ENCODE results near the gene PDE6B.

Gene PDE6B

DNA sequence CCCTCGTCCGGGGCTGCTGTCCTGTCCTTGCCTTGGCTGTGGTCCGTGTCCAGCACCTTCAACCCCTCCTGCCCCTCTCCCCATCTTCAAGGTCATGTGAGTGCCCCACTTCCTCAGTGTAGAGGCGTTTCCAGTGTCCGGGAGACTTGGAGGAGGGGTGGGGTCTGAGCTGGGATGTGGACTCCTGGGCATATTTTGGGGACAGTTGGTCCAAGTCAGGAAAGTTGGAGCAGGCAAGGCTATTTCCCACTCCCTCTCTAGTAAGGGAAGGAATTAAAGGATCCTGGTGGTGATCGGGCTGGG, 83.2 kb downstream of the PDE6B start:
- DNase-seq: no peak

DNA sequence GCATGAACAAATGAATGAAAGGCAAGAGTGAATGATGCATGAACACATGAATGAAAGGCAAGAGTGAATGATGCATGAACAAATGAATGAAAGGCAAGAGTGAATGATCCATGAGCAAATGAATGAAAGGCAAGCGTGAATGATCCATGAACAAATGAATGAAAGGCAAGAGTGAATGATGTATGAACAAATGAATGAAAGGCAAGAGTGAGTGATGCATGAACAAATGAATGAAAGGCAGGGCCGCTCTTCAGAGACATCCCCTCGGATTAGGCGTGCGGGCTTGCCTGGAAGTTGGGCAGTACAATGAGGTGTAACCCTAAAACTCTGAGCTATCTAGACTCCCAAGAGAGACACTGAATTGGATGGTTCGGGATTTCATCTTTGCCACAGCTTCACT, 84.0 kb downstream of the PDE6B start:
- no peak for DNase-seq

- DNase-seq: no peak
Observed at GRCh38 chr4:710116-710515, 84.7 kb downstream of the PDE6B start.

DNA sequence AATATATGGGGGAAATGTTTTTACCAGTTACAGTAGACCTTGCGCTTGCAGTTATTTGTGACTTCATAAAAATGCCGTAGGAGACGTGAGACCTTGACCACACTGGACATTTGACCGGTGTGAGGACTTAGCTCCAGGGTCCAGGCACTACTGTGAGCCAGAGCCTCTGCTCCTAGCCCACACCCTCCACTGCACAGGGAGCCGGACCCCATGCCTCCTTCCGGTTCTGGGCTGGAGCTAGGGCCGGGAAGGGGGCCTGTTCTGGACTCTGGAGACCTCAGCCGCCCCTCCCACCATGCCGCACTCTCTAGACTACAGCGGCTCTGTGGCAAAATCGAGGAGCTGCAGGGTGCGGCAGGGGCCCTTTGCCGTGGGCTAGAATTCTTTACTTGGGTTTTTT, 85.5 kb downstream of the PDE6B start:
- no peak for DNase-seq

DNA sequence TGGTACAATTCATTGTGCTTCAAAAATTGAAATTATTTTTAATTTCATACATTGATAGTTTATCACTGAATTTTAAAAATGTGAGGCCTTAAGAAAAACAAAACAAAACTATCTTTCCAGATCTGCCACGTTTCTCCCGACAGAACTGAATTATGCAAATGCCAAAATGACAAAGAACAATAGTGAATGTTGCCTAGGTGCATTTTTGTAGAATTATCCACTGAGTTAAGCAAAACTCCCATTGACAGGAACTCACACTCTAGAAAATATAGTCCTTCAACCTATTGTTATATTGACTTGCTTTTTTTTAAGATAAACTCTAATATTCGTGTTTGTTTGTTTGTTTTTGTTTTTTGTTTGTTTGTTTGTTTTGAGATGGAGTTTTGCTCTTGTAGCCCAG, 86.7 kb downstream of the PDE6B start:
- DNase-seq: no peak

- no peak for DNase-seq
Observed at GRCh38 chr4:712916-713632, 87.7 kb downstream of the PDE6B start.

- DNase-seq: no peak
Observed at GRCh38 chr4:714087-714486, 88.7 kb downstream of the PDE6B start.

GRCh38 chr4:717601-718320, 92.4 kb downstream of the PDE6B start:
- no peak for DNase-seq

GRCh38 chr4:718460-718859, 93.1 kb downstream of the PDE6B start:
- no peak for DNase-seq

Measured in NCI-H524 treated with DMSO at 0.1 percent for 48 hours (cell line).